GM19351 (cell line): ENCODE measurements around the gene SAYSD1.

Source experiments
- ATAC-seq: cut with Tn5 transposase; IDR thresholded peaks from one replicate; pipeline ENCODE4 v1.9.1; 2021; ENCODE audit warnings: mild to moderate bottlenecking, moderate library complexity; ENCODE audit not compliant: unreplicated experiment

The SAYSD1 gene

DNA sequence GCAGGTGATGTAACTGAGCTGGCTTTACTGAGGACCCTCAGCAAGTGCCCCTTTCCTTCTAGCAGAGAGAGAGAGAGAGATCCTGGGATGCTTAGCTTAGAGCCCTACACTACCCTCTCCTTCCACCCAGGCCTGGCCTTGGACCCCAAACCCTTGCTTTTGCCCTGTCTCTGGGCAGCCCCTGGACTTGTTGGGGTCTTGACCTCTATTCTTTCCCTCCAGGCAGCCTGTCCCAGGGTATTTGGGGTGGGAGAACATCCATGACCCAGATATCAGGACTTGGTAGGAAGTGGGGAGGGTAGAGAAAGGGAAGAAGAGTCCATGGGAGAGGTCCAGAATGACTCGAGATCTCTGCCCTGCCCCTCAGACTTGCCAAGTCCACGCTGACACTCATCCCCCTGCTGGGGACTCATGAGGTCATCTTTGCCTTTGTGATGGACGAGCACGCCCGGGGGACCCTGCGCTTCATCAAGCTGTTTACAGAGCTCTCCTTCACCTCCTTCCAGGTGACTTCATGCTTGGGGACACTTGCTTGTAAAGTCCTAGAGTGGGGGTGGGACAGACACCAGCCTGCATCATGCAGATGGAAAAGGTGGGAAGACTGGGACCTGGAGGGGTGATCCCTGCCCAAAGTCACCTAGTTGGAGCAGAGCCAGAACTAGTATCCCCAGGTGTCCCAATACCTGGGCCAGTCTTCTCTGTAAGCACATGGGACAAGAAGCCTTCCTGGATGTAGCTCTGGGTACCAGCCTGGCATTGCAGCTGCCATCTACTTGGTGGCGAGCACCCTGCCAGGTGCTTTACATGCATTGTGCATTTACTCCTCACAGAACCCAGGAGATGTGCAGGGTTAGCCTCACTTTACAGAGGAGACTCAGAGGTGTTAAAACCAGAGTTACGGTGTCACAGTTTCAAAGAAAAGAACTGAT, 35.5 kb downstream of the SAYSD1 start:
- no peak for ATAC-seq

DNA sequence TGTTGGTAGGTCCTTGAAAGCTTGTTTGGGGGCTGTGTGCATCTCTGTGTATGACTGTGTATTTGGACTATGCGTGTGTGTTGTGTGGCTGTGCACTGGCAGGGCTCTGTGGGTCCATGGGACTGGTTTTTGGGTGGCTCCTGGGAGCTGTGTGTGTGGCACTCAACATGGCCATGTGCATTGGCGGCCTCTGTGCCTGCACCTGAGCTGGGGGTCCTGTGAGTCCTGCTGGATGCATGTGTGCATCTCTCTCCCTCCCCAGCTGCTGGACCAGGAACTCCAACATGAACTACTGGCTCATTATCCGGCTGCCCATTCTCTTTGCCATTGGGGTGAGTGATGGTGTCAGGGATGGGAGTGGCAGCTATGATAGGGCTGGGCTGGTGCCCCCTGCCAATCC, 36.3 kb downstream of the SAYSD1 start:
- ATAC-seq: no peak

DNA sequence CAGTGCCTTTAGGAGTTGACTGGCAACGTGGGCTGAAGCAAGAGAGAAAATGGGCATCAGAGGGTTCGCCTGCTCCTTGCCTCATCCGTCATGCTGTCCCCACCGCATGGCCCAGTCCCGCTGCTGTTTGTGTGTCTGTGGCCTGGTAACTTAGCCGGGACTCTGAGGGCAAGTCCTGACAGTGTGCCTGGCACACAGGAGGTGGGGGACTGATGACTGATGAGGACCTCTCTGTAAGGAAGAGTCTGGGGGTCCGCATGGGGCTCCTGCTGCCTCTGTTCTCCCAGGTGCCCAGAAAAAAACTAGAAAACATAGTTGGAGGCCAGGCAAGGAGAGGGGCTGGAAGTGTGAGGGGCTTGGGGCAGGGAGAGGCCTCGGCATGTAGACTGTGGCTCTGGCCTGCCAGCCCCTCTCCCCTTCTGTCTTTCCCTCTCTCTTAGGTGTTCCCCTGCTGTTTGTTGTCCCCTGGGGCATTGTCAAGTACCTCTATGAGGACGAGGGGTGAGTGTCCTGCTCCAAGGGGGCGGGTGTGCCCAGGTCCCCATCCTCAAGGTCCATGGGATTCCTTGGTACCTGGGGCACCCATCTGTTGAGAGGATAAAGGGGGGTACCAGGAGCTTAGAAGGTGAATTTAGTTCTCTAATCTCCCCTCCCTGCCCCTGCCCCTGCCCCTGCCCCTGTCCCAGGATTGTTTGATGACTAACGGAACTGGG, 36.9 kb downstream of the SAYSD1 start:
- no peak for ATAC-seq

DNA sequence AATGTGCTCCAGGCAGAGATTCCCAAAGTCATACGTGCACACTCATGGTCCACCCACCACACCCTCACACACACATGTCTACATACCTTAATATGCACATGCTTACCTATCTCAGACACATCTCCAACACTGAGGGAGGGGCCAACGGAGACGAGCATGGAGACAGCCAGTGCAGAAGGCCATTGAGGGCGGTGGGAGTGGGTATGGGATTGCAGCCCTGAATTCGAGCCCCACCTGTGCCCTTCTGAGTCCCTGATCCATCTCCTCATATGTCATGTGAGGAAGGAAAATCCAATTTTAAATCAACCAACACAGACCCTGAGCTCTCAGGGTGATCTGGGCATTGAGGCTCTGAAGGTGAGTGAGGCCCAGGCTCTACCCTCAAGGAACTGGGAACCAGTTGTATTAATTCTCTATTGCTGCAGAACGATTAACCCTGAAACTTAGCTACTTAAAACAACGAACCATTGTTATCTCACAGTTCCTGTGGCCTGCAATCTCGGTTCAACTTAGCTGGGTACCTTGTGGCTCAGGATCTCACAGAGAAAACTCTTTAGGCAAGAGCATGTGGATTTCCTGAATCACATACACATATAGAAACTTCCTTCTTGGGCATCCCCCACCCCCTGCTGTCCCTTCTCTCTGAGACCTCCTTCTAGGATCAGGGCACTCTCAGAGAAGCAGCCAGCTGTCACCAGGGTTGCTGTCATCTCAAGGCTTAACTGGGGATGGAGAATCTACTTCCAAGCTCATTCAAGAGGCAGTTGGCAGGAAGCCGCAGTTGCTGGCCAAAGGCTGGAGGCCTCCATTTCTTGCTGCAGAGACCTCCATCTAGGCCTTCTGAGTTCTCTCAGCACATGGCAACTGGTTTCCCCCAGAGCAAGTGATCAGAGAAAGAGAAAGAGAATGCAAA, 38.1 kb downstream of the SAYSD1 start:
- ATAC-seq: no peak

DNA sequence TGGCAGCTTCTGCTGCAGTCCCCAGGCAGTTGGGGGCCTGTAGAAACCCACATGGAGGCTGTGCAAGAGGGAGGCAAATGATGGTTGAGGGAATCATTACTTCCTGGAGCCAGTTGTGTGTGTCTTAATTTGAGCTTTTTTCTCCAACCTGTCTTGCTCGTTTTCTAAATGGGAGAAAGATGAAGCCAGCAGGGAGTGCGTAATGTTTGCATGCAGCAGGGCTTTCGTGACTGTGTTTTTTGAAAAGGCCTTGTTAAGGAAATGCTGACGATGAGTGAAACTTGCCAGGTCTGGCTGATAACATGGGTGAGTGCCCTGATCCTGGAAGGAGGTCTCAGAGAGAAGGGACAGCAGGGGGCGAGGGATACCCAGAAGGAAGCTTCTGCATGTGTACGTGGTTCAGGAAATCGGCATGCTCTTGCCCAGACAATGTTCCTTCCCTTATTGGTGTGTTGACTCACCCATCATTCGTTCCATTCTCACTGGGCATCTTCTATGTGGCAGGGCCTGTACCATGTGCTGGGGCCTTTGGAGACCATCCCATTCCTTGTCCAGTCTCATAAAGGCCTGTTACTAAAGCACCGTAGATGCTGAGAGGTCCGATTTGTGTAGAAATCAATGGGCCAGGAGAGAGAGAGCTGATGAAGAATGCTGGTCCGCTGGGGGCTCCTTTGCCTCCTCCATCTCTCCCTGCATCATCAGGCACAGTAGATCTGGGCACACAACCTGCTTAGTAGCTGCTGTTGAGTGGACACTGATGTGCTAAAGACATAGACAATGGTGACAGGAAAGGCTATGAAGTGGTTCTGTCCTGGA, 39.0 kb downstream of the SAYSD1 start:
- ATAC-seq: no peak

DNA sequence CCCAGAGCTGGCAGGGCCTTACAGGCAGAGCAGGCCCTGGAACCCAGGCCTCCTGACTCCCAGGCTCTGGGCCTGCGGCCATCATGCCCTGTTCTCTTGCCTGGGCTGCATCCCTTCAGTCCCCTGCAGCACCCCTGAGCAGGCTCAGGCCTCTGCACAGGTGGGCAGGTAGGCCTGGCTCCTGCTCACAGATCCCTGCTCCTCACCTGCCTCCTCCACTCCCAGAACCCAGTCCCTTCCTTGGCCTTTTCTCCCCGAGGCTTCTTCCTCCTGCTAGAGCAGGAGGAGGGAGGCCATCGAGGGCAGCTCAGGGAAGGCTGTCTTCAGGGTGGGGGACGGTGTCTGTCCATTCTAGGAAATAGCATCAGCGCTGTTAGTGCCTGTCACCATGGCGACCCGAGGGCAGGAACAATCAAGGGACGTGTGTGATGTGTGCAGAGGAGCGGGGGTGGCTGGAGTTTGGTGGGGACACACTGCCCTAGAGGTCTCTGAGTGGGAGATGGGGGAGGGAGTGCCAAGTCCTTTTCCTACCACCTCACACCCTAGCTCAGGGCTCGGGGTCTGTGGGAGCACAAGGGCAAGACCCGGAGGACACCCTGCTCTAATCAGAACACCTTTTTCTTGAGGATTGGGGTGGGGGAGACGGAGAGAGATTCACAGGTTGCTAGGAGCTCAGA, 39.8 kb downstream of the SAYSD1 start:
- ATAC-seq: no peak

DNA sequence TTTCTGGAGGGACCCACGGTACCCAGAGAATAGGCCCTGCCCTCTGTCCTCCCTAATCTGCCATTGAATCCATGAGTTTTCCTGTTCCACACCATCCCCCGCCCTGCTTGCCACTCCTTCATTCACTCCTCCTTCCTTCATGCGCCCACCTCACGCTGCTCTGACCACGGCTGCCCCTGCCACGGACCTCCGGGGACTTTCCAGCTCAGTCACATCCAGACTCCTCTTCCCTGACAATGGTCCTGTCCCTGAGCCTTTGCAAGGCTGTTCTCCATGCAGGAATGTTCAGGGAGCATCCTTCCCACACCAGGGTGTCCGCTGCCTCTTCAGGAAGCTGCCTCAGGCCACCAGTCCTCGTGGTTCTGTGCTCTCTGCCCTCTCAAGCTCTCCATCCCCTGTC, 40.5 kb downstream of the SAYSD1 start:
- ATAC-seq: no peak

DNA sequence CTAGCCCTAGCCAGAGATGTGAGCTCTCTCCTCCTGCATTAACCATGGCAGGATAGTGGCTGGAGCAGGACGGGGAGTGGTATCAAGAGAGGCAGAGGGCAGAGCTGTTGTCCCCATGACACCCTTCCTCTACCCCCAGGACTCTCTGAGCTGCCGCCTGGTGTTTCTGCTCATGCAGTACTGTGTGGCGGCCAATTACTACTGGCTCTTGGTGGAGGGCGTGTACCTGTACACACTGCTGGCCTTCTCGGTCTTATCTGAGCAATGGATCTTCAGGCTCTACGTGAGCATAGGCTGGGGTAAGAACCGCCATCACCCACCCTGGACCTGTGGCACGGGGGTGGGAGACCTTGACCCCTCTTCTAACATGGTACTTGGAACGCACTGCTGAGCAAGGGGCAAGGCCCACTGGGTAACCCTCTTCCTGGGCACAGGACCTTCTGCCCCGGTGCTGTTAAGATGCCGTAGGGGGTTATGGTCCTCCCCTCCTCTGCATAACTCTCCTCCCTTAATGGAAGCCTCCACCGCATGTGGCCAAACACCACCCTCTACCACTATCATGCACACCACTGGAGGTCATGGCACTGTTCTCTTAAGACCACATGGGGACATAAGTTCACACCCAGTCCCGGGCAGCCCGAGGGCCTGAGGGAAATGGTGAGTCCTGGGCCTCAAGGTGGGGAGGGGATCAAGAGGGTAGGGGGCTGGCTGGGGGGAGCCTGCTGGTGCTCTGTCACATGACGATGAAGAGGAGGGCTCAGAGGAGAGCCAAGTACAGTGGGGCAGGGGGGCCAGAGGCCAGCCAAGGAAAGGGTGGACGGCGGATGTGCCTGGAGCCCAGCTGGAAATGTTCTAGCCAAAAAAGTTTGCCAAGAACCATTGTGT, 41.3 kb downstream of the SAYSD1 start:
- no peak for ATAC-seq

DNA sequence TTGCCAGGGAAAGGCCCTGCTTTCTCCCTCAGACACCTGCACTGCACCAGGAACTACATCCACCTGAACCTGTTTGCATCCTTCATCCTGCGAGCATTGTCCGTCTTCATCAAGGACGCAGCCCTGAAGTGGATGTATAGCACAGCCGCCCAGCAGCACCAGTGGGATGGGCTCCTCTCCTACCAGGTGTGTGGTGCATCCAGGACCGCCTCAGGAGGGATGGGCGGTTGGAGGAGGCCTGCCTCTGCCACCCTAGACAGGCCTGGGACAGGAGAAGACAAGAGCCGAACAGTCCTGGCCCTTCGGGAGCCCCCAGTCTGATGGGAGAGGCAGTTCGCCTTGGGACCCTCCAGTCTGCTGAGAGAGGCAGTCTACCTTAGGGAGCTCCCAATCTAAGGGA, 42.2 kb downstream of the SAYSD1 start:
- ATAC-seq: no peak

DNA sequence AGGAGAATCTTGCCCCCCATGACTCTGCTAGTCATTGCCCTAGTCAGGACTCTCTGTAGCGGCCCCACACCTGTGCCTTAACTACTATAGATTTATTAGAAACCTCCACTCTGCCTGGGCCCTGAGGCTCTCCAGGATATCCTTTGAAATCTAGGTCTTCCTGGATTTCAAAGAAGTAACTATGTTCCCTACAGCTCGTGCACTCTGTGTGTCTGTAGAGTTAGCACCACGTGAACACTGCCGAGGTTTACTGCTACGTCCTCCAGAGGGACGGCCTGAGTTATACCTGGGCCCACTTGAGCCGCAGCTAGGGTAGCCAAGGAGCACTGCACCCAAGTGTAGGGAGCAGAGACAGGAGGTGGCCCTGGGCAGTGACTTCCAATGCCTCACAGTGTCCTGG, 46.6 kb downstream of the SAYSD1 start:
- no peak for ATAC-seq

DNA sequence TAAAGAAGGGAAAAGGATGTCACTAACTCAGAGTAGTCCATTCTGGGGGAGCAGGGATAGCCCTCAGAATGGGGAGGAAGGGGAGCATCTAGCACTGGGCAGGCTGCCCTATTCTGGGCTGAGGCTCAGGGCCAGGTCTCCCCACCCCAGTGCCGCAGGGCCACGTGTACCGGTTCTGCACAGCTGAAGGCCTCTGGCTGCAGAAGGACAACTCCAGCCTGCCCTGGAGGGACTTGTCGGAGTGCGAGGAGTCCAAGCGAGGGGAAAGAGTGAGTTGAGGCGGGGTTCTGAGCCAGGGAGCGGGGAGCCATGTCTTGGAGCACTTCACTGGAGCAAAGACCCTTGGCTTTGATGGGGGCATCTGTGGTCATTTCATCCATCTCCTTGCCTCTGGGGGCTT, 49.4 kb downstream of the SAYSD1 start:
- ATAC-seq: no peak

DNA sequence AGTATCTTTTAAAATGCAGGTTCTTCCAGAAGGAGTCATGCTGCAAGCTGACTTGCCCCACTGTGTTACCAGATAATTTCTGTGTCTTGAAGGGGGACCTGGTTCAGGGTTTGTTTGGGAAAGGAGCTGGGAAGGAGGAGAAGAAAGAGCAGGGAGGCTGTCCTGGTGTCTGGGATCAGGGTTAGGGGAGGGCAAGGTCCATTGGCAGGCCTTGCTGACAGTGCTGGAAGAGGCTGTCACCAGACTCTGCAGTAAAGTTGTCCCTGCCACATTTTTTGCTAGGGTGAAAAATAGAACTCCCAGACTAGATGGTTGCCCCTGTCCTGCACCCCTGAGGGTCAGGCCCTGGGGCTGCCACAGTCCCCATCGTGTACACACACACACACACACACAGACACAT, 51.5 kb downstream of the SAYSD1 start:
- no peak for ATAC-seq

DNA sequence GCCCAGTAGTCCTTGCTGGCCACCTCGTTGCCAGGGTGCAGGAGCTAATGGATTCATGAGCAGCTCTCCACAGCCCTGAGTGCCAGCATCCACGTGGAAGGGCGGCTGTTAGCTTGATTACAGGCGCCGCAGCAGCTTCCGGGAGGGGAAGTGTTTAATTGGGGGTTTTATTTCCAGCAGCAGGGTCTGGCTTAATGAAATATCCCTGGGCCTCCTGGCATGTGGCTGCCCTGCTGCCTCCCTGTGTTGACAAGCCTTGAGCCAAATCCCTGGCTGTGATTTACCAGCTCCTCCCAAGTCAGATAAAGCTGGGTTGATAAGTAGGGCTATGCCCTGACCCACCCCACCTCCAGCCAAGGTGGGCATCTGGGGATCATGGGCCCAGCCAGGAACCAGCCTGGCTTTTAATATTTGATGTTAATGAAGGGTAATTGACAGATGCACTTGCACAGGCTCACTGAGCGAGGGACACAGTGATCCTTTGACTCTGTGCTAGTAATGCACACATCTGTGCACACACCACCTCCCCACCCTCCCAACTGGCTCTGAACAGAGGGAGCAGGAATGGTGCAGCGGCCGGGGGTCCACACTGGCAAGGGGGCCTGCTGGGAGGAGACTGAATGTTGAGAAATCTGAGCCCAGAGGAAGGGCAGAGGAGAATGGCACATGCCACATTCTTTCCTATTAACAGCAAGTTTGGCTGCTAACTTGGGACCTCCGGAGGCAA, 52.8 kb downstream of the SAYSD1 start:
- ATAC-seq: no peak

DNA sequence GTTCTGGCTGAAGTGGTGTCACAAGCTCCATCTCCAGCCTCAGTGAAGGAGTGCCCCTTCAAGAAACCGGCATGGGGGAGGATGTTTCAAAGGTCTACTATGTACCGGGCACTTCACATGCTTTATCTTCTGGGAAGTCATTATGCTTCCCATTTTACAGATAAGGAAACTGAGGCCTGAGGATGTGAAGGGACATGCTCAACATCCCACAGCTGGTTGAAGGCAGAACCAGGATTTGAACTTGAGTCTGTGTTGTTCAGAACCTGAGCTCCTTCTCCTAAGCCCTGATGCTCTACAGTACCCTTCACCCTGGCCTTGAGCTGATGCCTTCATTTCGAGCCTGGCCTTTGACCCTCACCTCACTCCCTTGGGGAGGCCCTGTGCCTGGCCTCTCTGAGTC, 53.4 kb downstream of the SAYSD1 start:
- no peak for ATAC-seq

DNA sequence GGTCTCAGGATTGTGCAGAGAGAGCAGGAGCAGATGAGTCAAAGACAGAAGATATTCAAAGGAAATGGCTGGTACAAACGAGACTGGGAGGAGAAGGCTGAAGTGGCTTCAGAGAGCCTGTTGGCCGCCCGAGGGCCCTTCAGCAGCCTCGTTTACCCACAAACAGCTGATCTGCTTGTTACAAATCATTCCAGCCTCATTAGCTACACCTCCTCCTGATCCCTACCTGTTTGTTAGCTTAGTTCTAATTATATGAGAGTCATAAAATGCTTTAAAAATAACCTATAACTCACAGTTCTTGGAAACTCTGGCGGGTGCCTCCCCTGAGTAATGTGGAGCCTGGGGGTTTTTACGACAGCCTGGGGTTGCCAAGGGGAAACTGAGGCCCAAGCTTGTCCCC, 53.8 kb downstream of the SAYSD1 start:
- no peak for ATAC-seq

DNA sequence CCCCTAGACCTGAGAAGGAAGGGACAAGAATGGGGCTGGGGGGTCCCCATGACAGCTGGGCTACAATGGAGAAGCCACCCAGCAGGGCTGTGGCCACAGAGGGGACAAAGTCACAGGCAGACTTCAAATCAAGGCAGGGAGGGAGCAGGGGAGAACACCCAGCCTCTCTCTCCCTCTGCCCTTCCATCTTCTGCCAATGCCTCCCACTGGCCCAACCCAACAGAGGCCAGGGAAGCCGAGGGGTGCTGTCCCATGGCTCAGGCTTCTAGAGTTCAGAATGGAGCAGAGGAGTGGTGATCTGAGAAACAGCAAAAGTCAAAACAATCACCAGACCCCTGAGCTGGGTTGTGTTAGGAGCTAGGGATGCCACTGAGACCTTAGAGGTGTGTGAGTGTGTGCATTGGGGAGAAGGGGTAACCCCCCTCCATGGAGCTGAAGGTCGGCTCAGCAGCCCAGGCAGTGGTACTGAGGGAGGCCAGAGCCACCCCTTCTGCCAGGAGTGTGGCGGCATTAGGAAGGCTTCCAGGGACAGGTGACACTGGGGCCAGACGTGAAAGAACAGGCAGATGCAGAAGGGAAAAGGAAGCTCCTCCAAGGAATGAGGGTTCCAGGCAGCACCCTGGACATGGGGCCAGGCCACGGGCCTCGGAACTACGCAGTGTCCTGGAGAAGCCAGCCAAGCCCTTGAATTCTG, 54.4 kb downstream of the SAYSD1 start:
- no peak for ATAC-seq

DNA sequence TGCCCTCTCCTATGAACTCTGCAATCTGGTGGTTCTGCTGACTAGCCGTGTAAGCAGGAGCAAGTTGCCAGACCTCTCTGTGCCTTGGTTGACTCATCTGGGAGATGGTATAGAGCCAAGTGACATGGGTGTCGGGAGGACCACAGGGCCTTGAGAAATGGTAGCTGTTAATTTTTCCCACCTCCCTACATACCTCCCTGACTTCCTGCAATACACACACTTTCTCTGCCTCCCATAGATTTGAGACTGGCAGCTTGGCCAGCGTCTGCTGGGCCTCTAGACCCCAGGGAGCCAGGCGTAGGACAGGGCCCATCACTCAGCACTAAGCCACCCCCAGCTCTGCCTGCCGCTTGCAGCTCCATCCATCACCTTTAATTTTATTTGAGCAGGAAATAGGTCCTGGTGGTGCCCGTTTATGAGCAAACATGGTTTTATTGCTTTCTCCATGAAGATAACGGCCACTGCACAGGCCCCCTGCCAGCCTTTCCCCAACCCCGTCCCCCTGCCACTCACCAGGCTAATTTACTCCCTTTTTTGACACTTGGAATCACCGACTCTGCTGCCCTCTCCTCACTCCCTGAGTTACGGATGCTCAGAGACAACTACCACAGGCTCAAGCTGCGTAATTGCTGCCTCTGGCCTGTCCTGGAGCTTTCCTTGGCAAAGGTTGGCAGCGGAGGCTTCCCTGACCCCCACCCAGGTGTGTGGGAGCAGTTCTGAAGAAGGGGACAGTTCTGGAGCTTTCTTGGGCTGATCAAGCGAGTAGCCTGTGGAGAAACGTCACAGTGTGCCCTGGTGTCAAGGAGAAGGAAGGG, 55.3 kb downstream of the SAYSD1 start:
- ATAC-seq: no peak
